Natural killer cell (primary cell): ENCODE measurements around the gene AURKB. TPM values are rescaled to one million over a fixed set of nuclear protein-coding genes. Genes with fewer than 3 reads are reported as not detected.
"Not testable (repeated sequence)": the region's sequence is repeated elsewhere in the genome, so short reads cannot be mapped to it uniquely, and the experiment has no call there.

ENCODE experiments used
- ATAC-seq, 3 donors: fragments of 150-1000 bp in 2 of 3; fragments of 200-7000 bp in 1 of 3; cut with Tn5 transposase; 1 replicate in 1 of 3; 2 replicates in 2 of 3; pipeline ENCODE4 v1.10.0; 2021; ENCODE audit warnings: mild to moderate bottlenecking in 2 of 3, moderate library complexity in 2 of 3
- DNase-seq, 2 donors: peaks; one replicate each; pipeline versions ENCODE4 v3.0.0 to v3.0.0-alpha.2; 2013 to 2021; ENCODE audit warnings: mixed read lengths in 1 of 2
- H3K27ac ChIP-seq: one replicate; pipeline ENCODE4 v1.5.1; 2013; ENCODE audit warnings: mild to moderate bottlenecking, low read length
- H3K27me3 ChIP-seq: one replicate; pipeline ENCODE4 v1.6.1; 2013; ENCODE audit warnings: low read length; ENCODE audit not compliant: control insufficient read depth, insufficient read depth
- H3K36me3 ChIP-seq: one replicate; pipeline ENCODE4 v1.6.1; 2013; ENCODE audit warnings: low read length; ENCODE audit not compliant: control insufficient read depth, insufficient read depth
- H3K4me1 ChIP-seq: one replicate; pipeline ENCODE4 v1.6.1; 2013; ENCODE audit warnings: low read length; ENCODE audit not compliant: control insufficient read depth, insufficient read depth
- H3K4me3 ChIP-seq: one replicate; pipeline ENCODE4 v1.5.1; 2013; ENCODE audit warnings: low read length
- H3K9me3 ChIP-seq: one replicate; pipeline ENCODE4 v1.6.1; 2013; ENCODE audit warnings: low read length; ENCODE audit not compliant: control insufficient read depth, insufficient read depth
- H3K27ac Mint-ChIP-seq, 2 donors: one replicate each; pipeline ENCODE4 v1.8.0; 2022; ENCODE audit warnings: mild to moderate bottlenecking in 2 of 2, mixed read lengths in 2 of 2, moderate library complexity in 1 of 2
- H3K27me3 Mint-ChIP-seq, 2 donors: one replicate each; pipeline ENCODE4 v1.8.0; 2022; ENCODE audit warnings: low read depth in 2 of 2, mixed read lengths in 2 of 2
- H3K36me3 Mint-ChIP-seq: one replicate; pipeline ENCODE4 v1.8.0; 2022; ENCODE audit warnings: mixed read lengths
- H3K4me1 Mint-ChIP-seq, 2 donors: one replicate each; pipeline ENCODE4 v1.8.0; 2022; ENCODE audit warnings: mixed read lengths in 2 of 2
- H3K4me3 Mint-ChIP-seq: one replicate; pipeline ENCODE4 v1.8.0; 2022; ENCODE audit warnings: mild to moderate bottlenecking, moderate library complexity, mixed read lengths
- H3K9me3 Mint-ChIP-seq, 2 donors: one replicate each; pipeline ENCODE4 v1.8.0; 2022; ENCODE audit warnings: mixed read lengths in 2 of 2
- CTCF ChIP-seq: fragments of 200-600 bp; IDR thresholded peaks from one replicate; pipeline ENCODE4 v1.8.0; 2022; ENCODE audit warnings: antibody characterized with exemption
- WGBS: methylation state at CpG from one replicate; pipeline ENCODE4 v1.1.7; 2013; ENCODE audit warnings: missing lambda C conversion rate; ENCODE audit not compliant: insufficient coverage; 5-methylcytosine and 5-hydroxymethylcytosine counted together
- intact Hi-C: fragments of 100-400 bp; cut with micrococcal nuclease; formaldehyde crosslinking; loops from one replicate; pipeline ENCODE4 v1.14.2; 2022
- total RNA-seq, 4 donors: library from RNA; stranded (reverse); fragments of 120-200 nt in 1 of 4; gene quantifications; one replicate each; pipeline versions ENCODE4 v1.2.3 to v1.2.4, GENCODE V29; 2013 to 2022

AURKB gene
- total RNA-seq, 3 donors from 2014 or later (not counting 1 experiment from before 2014, with no cell fraction given) = 2.1 to 4.8 (median 4.1) TPM

- DNase-seq (peak; percentile 94 to 95), ATAC-seq (peak; percentile 60 to 79 (median 64))
- Mint-ChIP-seq H3K36me3 (peaks cover 7% of the 10 kb centered on the region), H3K9me3 (peaks cover 0 to 4% of the 10 kb centered on the region in 2 donors), H3K27ac (peak overlapping the region; percentile 100), H3K4me3 (peak overlapping the region; percentile 99), H3K4me1 (peaks cover 43 to 49% of the 10 kb centered on the region in 2 donors), H3K27me3 (peaks cover 8 to 9% of the 10 kb centered on the region in 2 donors)
- H3K4me3 ChIP-seq = peak overlapping the region; percentile 73
- under 1% methylated on average over 40 of the region's 40 CpGs for WGBS
- H3K27ac ChIP-seq = peak overlapping the region; percentile 93
- intact Hi-C loops = loop anchor here (1.0 to 2.0 kb wide), 4 partner anchors 25 to 102 kb away; no protein-coding TSS in a partner anchor
- H3K4me1 ChIP-seq = peaks cover 44% of the 10 kb centered on the region
- TF ChIP-seq CTCF = no peak
- no peaks in the 10 kb centered on the region for H3K27me3 ChIP-seq
- peaks cover 5% of the 10 kb centered on the region for H3K36me3 ChIP-seq
- H3K9me3 ChIP-seq = no peaks in the 10 kb centered on the region
Observed at GRCh38 chr17:8221663-8222379, 11.4 kb upstream of the AURKB start.

- H3K9me3 Mint-ChIP-seq = peaks cover 0 to 4% of the 10 kb centered on the region in 2 donors
- DNase-seq (peak; percentile 92), ATAC-seq (peak; percentile 19 to 43 (median 35))
- Histone ChIP-seq H3K4me1 (peaks cover 36% of the 10 kb centered on the region), H3K27me3 (no peaks in the 10 kb centered on the region), H3K27ac (peak overlapping the region; percentile 93), H3K9me3 (no peaks in the 10 kb centered on the region), H3K4me3 (peak overlapping the region; percentile 73), H3K36me3 (peaks cover 5% of the 10 kb centered on the region)
- peak overlapping the region; percentile 100 for H3K27ac Mint-ChIP-seq
- no peak for TF ChIP-seq CTCF
- peaks cover 7% of the 10 kb centered on the region for H3K36me3 Mint-ChIP-seq
- H3K4me1 Mint-ChIP-seq = peaks cover 35 to 41% of the 10 kb centered on the region in 2 donors
- peaks cover 8 to 9% of the 10 kb centered on the region in 2 donors for H3K27me3 Mint-ChIP-seq
- H3K4me3 Mint-ChIP-seq = peak overlapping the region; percentile 99
- 1% methylated on average over 43 of the region's 45 CpGs for WGBS
- intact Hi-C loops = no loop called here
Observed at GRCh38 chr17:8220783-8221662, 10.6 kb upstream of the AURKB start.

- not testable (repeated sequence) for H3K9me3 ChIP-seq, H3K27ac ChIP-seq, H3K27me3 Mint-ChIP-seq, H3K27me3 ChIP-seq, H3K4me3 ChIP-seq, ATAC-seq, H3K27ac Mint-ChIP-seq, H3K36me3 ChIP-seq, H3K36me3 Mint-ChIP-seq, H3K9me3 Mint-ChIP-seq, H3K4me3 Mint-ChIP-seq, DNase-seq
- H3K4me1 Mint-ChIP-seq = peaks cover 19 to 20% of the 10 kb centered on the region in 2 donors
- peaks cover 16% of the 10 kb centered on the region for H3K4me1 ChIP-seq
- intact Hi-C loops = loop anchor here (5.0 kb wide), 1 partner anchor 33 kb away; the partner anchor contains the start of genes CTC1 and PFAS
- 94% methylated on average over 15 of the region's 15 CpGs for WGBS
Observed at GRCh38 chr17:8214000-8214399, 3.6 kb upstream of the AURKB start.
